ENCODE results near the gene GCNT1. TPM values are rescaled to one million over a fixed set of nuclear protein-coding genes. Genes with fewer than 3 reads are reported as not detected.

Gene GCNT1
- polyA plus RNA-seq, 1 of the 3 experiments (the other 2 are of a cell fraction), result 0.76 TPM

GRCh38 chr9:76415154-76415553 is 43.8 kb upstream of the GCNT1 start:
- H3K9me2 ChIP-seq, result no peaks in the 10 kb centered on the region
- CTCF ChIA-PET, result no interaction called here
- H3K4me2 ChIP-seq, result no peak overlapping the region
- H3K4me1 ChIP-seq (ENCODE audit: control insufficient read depth in 1 of 2, insufficient read depth in 2 of 2, low read depth in 1 of 2, low read length in 1 of 2), result no peaks in the 10 kb centered on the region
- no peaks in the 10 kb centered on the region for H3K79me2 ChIP-seq (ENCODE audit: insufficient read depth)
- H3K9ac ChIP-seq, result no peak overlapping the region
- H3K4me3 ChIP-seq (ENCODE audit: low read depth in 2 of 2, low read length in 1 of 2), result no peak overlapping the region
- TF ChIP-seq RFX5 (IDR thresholded peaks at IDR 0.05; ENCODE audit: low read length), result no peak
- TF ChIP-seq TEAD4 (IDR thresholded peaks at IDR 0.05; ENCODE audit: borderline replicate concordance, insufficient read depth), result no peak
- no peak for TF ChIP-seq JUND (IDR thresholded peaks at IDR 0.05)
- TF ChIP-seq FOXJ3 (CRISPR knock-in tag; IDR thresholded peaks at IDR 0.05), result no peak
- TF ChIP-seq RCOR1 (IDR thresholded peaks at IDR 0.05; ENCODE audit: low read length), result no peak
- no peak for TF ChIP-seq GATA2 (CRISPR knock-in tag; IDR thresholded peaks at IDR 0.05)
- TF ChIP-seq ELF1 (IDR thresholded peaks at IDR 0.05), result no peak
- TF ChIP-seq MXI1 (IDR thresholded peaks at IDR 0.05; ENCODE audit: low read depth, low read length), result no peak
- TF ChIP-seq CHD2 (IDR thresholded peaks at IDR 0.05; ENCODE audit: low read length, partially characterized antibody), result no peak
- no peak for TF ChIP-seq TCF12 (IDR thresholded peaks at IDR 0.05)
- no peak for TF ChIP-seq SIN3A (IDR thresholded peaks at IDR 0.05; ENCODE audit: borderline replicate concordance, low read depth, low read length)
- TF ChIP-seq NRF1 (IDR thresholded peaks at IDR 0.05; ENCODE audit: low read depth, low read length), result no peak
- TF ChIP-seq NFIC (IDR thresholded peaks at IDR 0.05; ENCODE audit: borderline replicate concordance), result no peak
- TF ChIP-seq EZH2phosphoT487 (IDR thresholded peaks at IDR 0.05; ENCODE audit: borderline replicate concordance, low read depth), result no peak
- no peak for TF ChIP-seq FOSL2 (IDR thresholded peaks at IDR 0.05; ENCODE audit: borderline replicate concordance, low read depth)
- no peak for TF ChIP-seq MAX (IDR thresholded peaks at IDR 0.05; ENCODE audit: low read depth)
- TF ChIP-seq CTCF (IDR thresholded peaks at IDR 0.05), result no peak
- TF ChIP-seq FOXM1 (IDR thresholded peaks at IDR 0.05; ENCODE audit: low read depth), result no peak
- TF ChIP-seq USF1 (IDR thresholded peaks at IDR 0.05; ENCODE audit: borderline replicate concordance, low read depth), result no peak
- no peaks in the 10 kb centered on the region for H3K9me3 ChIP-seq
- H3K27ac ChIP-seq (ENCODE audit: low read depth in 2 of 2, low read length in 1 of 2), result no peak overlapping the region
- 43% methylated on average over 2 of the region's 2 CpGs for WGBS (ENCODE audit: low lambda C conversion rate)
- no peaks in the 10 kb centered on the region for H3F3A ChIP-seq (replicated peaks; ENCODE audit: insufficient read depth)
- no peak overlapping the region for H2AFZ ChIP-seq (ENCODE audit: low read depth)
- DNase-seq, result no peak
- H3K36me3 ChIP-seq (replicated peaks in 1 of 2; ENCODE audit: control insufficient read depth in 1 of 2, insufficient read depth in 2 of 2, low read length in 1 of 2), result no peaks in the 10 kb centered on the region
- POLR2A ChIA-PET, result no interaction called here
- no peaks in the 10 kb centered on the region for H4K20me1 ChIP-seq (ENCODE audit: insufficient read depth)
- no peaks in the 10 kb centered on the region; the same call in 1 of the 2 replicates for H3K27me3 ChIP-seq (ENCODE audit: insufficient read depth)

GRCh38 chr9:76415731-76416130 is 43.3 kb upstream of the GCNT1 start:
- Histone ChIP-seq H3K9me3 (no peaks in the 10 kb centered on the region), H4K20me1 (ENCODE audit: insufficient read depth) (no peaks in the 10 kb centered on the region), H3K9ac (no peak overlapping the region), H3K4me3 (ENCODE audit: low read depth in 2 of 2, low read length in 1 of 2) (no peak overlapping the region), H3K4me2 (no peak overlapping the region), H3K4me1 (ENCODE audit: control insufficient read depth in 1 of 2, insufficient read depth in 2 of 2, low read depth in 1 of 2, low read length in 1 of 2) (no peaks in the 10 kb centered on the region), H2AFZ (ENCODE audit: low read depth) (no peak overlapping the region), H3F3A (replicated peaks; ENCODE audit: insufficient read depth) (no peaks in the 10 kb centered on the region), H3K79me2 (ENCODE audit: insufficient read depth) (no peaks in the 10 kb centered on the region), H3K36me3 (replicated peaks in 1 of 2; ENCODE audit: control insufficient read depth in 1 of 2, insufficient read depth in 2 of 2, low read length in 1 of 2) (no peaks in the 10 kb centered on the region), H3K27ac (ENCODE audit: low read depth in 2 of 2, low read length in 1 of 2) (no peak overlapping the region), H3K27me3 (ENCODE audit: insufficient read depth) (no peaks in the 10 kb centered on the region; the same call in 1 of the 2 replicates), H3K9me2 (no peaks in the 10 kb centered on the region)
- DNase-seq, result no peak
- ChIA-PET CTCF (no interaction called here), POLR2A (no interaction called here)
- TF ChIP-seq JUND (IDR thresholded peaks at IDR 0.05) (no peak), RFX5 (IDR thresholded peaks at IDR 0.05; ENCODE audit: low read length) (no peak), EZH2phosphoT487 (IDR thresholded peaks at IDR 0.05; ENCODE audit: borderline replicate concordance, low read depth) (no peak), PBX3 (IDR thresholded peaks at IDR 0.05) (no peak), USF2 (IDR thresholded peaks at IDR 0.05; ENCODE audit: borderline replicate concordance, low read depth, low read length) (no peak), SMC3 (IDR thresholded peaks at IDR 0.05; ENCODE audit: low read depth, low read length) (no peak), RXRA (IDR thresholded peaks at IDR 0.05; ENCODE audit: borderline replicate concordance, low read depth) (no peak), TAF1 (IDR thresholded peaks at IDR 0.05; ENCODE audit: borderline replicate concordance, low read depth, low read length) (no peak), NRF1 (IDR thresholded peaks at IDR 0.05; ENCODE audit: low read depth, low read length) (no peak), CTCF (IDR thresholded peaks at IDR 0.05) (no peak)

Measured in SK-N-SH (cell line).